GM12875 (cell line): ENCODE results near the gene POMT1.

Experiments
- H3K4me3 ChIP-seq: one replicate; pipeline ENCODE4 v1.5.1; 2011; ENCODE audit warnings: low read depth, low read length, control low read depth
- CTCF ChIP-seq: IDR thresholded peaks from 2 replicates; pipeline ENCODE4 v1.5.1; 2011; ENCODE audit warnings: low read depth, mild to moderate bottlenecking, control low read depth, inconsistent platforms, low read length, moderate library complexity, borderline replicate concordance; ENCODE audit not compliant: insufficient read depth

The POMT1 gene

GRCh38 chr9:131520503-131520902, 17.8 kb downstream of the POMT1 start:
- no peak for TF ChIP-seq CTCF
- no peak overlapping the region for H3K4me3 ChIP-seq

GRCh38 chr9:131521203-131521602, 18.5 kb downstream of the POMT1 start:
- TF ChIP-seq CTCF = no peak
- no peak overlapping the region for H3K4me3 ChIP-seq

GRCh38 chr9:131521822-131522221, 19.1 kb downstream of the POMT1 start:
- no peak for TF ChIP-seq CTCF
- no peak overlapping the region for H3K4me3 ChIP-seq

GRCh38 chr9:131522257-131523085, 19.8 kb downstream of the POMT1 start:
- no peak overlapping the region for H3K4me3 ChIP-seq
- TF ChIP-seq CTCF = no peak

GRCh38 chr9:131523086-131523388, 20.3 kb downstream of the POMT1 start:
- no peak for TF ChIP-seq CTCF
- no peak overlapping the region for H3K4me3 ChIP-seq

- TF ChIP-seq CTCF = no peak
- H3K4me3 ChIP-seq = no peak overlapping the region
Measured at GRCh38 chr9:131523451-131524435, 21.0 kb downstream of the POMT1 start.
